ENCODE measurements around the gene GRIN1.

Gene GRIN1

DNA sequence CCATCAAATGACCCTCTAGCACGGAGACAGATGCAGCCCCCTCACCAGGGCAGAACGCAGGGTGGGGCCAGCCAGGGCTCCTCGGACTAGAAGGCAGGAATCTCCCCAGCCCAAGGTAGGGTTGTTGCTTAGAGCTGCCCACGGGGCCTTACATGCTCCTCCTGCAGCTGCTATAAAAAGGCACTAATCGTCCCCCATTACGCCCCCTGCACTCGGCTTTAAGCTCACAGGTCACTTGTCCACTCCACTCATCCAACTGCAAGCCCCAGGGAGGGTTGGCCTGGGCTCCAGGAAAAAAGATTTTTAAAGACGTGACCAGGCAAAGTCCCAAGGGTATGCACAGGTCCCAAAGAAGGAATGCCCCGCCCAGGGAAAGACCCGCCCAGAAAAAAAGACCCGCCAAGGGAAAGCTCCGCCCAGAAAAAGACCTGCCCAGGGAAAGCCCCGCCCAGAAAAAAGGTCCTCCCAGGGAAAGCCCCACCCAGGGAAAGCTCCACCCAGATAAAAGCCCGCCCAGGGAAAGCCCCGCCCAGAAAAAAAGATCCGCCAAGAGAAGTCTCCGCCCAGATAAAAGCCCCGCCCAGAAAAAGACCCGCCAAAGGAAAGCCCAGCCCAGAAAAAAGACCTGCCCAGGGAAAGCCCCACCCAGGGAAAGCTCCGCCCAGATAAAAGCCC is 11.1 kb downstream of the GRIN1 start (continued):
- TF ChIP-seq, protein P1, sequence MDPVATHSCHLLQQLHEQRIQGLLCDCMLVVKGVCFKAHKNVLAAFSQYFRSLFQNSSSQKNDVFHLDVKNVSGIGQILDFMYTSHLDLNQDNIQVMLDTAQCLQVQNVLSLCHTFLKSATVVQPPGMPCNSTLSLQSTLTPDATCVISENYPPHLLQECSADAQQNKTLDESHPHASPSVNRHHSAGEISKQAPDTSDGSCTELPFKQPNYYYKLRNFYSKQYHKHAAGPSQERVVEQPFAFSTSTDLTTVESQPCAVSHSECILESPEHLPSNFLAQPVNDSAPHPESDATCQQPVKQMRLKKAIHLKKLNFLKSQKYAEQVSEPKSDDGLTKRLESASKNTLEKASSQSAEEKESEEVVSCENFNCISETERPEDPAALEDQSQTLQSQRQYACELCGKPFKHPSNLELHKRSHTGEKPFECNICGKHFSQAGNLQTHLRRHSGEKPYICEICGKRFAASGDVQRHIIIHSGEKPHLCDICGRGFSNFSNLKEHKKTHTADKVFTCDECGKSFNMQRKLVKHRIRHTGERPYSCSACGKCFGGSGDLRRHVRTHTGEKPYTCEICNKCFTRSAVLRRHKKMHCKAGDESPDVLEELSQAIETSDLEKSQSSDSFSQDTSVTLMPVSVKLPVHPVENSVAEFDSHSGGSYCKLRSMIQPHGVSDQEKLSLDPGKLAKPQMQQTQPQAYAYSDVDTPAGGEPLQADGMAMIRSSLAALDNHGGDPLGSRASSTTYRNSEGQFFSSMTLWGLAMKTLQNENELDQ (tag by site-specific recombination; IDR thresholded peaks at IDR 0.05; ENCODE audit: low read depth), result no peak
- no peak for TF ChIP-seq ZNF2 (tag by site-specific recombination; IDR thresholded peaks at IDR 0.05)
- no peak for TF ChIP-seq ZNF19 (tag by site-specific recombination; IDR thresholded peaks at IDR 0.05; ENCODE audit: low read depth)
- TF ChIP-seq ZNF416 (tag by site-specific recombination; IDR thresholded peaks at IDR 0.05), result no peak
- no peak for TF ChIP-seq ZNF202 (tag by site-specific recombination; IDR thresholded peaks at IDR 0.05; ENCODE audit: borderline replicate concordance)
- no peak for TF ChIP-seq ZNF214 (tag by site-specific recombination; IDR thresholded peaks at IDR 0.05; ENCODE audit: borderline replicate concordance)
- TF ChIP-seq, protein P2, sequence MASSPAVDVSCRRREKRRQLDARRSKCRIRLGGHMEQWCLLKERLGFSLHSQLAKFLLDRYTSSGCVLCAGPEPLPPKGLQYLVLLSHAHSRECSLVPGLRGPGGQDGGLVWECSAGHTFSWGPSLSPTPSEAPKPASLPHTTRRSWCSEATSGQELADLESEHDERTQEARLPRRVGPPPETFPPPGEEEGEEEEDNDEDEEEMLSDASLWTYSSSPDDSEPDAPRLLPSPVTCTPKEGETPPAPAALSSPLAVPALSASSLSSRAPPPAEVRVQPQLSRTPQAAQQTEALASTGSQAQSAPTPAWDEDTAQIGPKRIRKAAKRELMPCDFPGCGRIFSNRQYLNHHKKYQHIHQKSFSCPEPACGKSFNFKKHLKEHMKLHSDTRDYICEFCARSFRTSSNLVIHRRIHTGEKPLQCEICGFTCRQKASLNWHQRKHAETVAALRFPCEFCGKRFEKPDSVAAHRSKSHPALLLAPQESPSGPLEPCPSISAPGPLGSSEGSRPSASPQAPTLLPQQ (tag by site-specific recombination; IDR thresholded peaks at IDR 0.05), result no peak
- TF ChIP-seq ZNF670 (tag by site-specific recombination; IDR thresholded peaks at IDR 0.05; ENCODE audit: low read depth), result no peak
- no peak for TF ChIP-seq ZNF624 (tag by site-specific recombination; IDR thresholded peaks at IDR 0.05)
- no peak for TF ChIP-seq REPIN1 (tag by site-specific recombination; IDR thresholded peaks at IDR 0.05; ENCODE audit: low read depth)
- no peak for TF ChIP-seq ZBTB26 (tag by site-specific recombination; optimal IDR thresholded peaks at IDR 0.05)
- no peak for TF ChIP-seq KLF16 (tag by site-specific recombination; IDR thresholded peaks at IDR 0.05)
- no peak for TF ChIP-seq ZNF324 (tag by site-specific recombination; IDR thresholded peaks at IDR 0.05)
- peak; percentile 74 for TF ChIP-seq SP2 (tag by site-specific recombination; IDR thresholded peaks at IDR 0.05)
- no peak for TF ChIP-seq ZNF544 (tag by site-specific recombination; IDR thresholded peaks at IDR 0.05)
- no peak for TF ChIP-seq ZXDB (tag by site-specific recombination; IDR thresholded peaks at IDR 0.05)
- no peak for TF ChIP-seq GLIS2 (tag by site-specific recombination; IDR thresholded peaks at IDR 0.05)
- no peak for TF ChIP-seq ELK4 (IDR thresholded peaks at IDR 0.05; ENCODE audit: borderline replicate concordance, low read depth, low read length)
- TF ChIP-seq TRIM28 (IDR thresholded peaks at IDR 0.05; ENCODE audit: borderline replicate concordance, low read length), result no peak
- no peak for TF ChIP-seq YY2 (tag by site-specific recombination; IDR thresholded peaks at IDR 0.05)
- no peak; the same call in 1 of the 2 replicates for TF ChIP-seq ZFHX2 (tag by site-specific recombination; conservative IDR thresholded peaks at IDR 0.05)
- no peak for TF ChIP-seq ZNF302 (tag by site-specific recombination; IDR thresholded peaks at IDR 0.05; ENCODE audit: low read depth)
- no peak for TF ChIP-seq ZNF791 (tag by site-specific recombination; IDR thresholded peaks at IDR 0.05)
- peak; percentile 90 for TF ChIP-seq KLF1 (tag by site-specific recombination; IDR thresholded peaks at IDR 0.05)
- TF ChIP-seq ZNF266 (tag by site-specific recombination; IDR thresholded peaks at IDR 0.05; ENCODE audit: low read depth), result no peak
- peak; percentile 68 for TF ChIP-seq PATZ1 (tag by site-specific recombination; IDR thresholded peaks at IDR 0.05)
- TF ChIP-seq ZNF600 (tag by site-specific recombination; IDR thresholded peaks at IDR 0.05), result no peak
- TF ChIP-seq ZSCAN23 (tag by site-specific recombination; IDR thresholded peaks at IDR 0.05), result no peak
- peak; percentile 83 for TF ChIP-seq IKZF3 (tag by site-specific recombination; IDR thresholded peaks at IDR 0.05)
- no peak for TF ChIP-seq ZEB2 (tag by site-specific recombination; IDR thresholded peaks at IDR 0.05)
- TF ChIP-seq ZNF211 (tag by site-specific recombination; IDR thresholded peaks at IDR 0.05; ENCODE audit: low read depth), result no peak

Measured in HEK293 (cell line).